ENCODE results near the gene CRYZL1.
"Not testable (repeated sequence)": the region's sequence is repeated elsewhere in the genome, so short reads cannot be mapped to it uniquely, and the experiment has no call there.

The CRYZL1 gene

DNA sequence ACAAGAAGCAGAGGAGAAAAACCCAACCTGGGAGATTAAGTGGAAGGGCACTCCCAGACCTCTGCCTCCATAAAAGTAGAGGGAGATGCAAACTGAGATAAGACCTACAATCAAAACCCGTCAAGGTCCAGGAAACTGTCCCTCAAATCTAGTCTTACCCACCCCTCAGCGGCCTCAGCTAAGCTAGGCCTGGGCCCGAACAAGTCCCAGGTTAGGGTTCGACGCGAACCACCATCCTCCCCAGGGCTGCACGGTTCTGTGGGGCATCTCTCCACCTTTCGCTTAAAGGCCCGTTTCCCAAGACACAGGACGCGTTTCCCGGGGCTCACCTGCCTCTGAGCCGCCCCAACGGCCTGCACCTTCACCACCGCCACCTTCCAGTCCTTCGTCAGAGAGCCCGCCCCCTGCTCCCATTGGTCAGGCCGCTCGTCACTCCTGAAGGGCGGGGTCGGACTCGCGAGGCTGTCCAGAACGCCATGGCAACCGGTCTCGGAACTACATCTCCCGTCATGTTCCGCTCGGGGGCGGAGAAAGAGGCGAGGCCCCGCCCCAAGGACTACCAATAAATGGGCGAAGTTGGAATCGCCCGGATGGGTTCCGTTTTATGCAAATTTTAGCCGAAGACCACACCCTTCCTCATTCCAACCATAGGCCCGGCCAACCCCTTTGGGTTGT is at the start of gene CRYZL1:
Gene CRYZL1, minus strand, starts transcription at position 390 of the 675 bp plus-strand sequence. CDS start 10,190 bp downstream, outside the sequence.
- in situ Hi-C loops (cut with MboI; ENCODE audit: low sequenced_read_pairs) = no loop called here

DNA sequence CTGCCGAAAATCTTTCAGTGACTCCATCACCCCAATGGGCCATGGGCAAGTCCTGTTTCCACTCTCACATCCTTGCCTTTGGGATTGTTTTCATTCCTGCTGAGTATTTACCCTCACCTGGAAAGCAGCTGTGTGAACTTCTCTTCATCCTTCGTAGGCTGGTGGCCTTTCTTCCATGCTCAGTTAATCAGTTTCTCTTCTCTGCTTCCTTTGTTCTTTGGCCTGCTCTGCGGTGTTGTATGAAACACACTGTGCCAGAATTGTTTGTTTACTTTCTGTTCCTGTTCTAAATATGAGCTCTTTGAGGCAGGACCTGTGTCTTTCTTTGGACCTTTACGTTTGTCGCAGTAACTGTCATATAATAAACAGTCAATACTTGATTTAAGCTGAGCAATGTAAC is 49.3 kb upstream of the CRYZL1 start:
- in situ Hi-C loops (cut with MboI; ENCODE audit: low sequenced_read_pairs) = no loop called here

DNA sequence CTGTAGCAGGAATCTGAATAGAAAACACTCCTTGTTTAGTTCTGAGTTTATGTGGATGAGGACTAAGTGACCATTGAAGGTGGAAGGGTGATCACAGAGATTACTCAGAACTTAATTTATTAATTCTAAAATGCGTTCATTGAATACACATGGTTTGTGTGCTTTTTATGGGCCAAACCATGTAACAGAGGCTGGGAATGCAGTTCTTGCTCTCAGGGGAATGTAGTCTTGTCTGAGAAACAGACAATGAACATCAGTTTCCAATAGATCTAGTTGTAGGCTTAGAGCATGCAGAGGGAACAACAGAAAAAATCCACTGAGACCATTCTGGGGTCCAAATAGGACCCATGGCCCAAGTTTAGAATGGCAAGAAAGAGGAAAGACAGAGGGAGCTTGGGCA is 46.8 kb upstream of the CRYZL1 start:
- in situ Hi-C loops (cut with MboI; ENCODE audit: low sequenced_read_pairs) = no loop called here

DNA sequence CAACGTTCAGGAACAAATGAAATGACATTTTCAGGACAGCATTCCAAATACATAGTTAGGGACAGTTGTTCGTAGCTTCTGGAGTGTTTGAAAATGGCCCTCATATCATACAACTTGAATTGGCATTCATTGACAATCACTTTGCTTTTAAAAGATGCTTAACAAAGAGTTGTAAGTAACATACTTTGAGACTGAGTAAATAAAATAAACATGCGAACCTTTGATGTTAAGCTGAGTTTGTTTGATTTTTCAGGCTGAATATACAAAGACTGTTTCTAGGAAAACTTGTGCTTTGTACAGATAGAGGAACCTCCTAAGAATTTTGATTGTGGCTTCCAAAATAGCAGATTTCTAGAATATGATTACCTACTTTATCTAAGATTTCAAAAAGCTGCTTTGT is 46.1 kb upstream of the CRYZL1 start:
- in situ Hi-C loops (cut with MboI; ENCODE audit: low sequenced_read_pairs) = no loop called here

DNA sequence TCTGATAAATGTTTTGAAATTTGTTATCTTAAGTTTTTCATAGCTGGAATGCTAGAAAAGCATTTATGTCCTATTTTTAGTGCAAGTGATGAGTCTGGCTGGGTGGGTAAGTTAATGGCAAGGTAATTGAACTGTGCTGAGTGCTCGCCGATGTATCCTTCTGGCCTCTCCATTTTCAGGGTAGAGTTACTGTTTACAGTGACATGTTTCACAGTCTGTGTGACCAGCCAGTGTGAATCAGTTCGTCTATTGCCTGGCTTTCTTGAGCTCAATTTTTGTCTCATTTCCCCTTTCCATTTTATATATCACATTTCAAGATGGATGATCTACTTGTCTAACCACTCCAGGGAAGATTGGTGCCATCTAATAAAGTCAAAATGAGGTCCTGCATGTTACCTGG is 44.8 kb upstream of the CRYZL1 start:
- in situ Hi-C loops (cut with MboI; ENCODE audit: low sequenced_read_pairs) = no loop called here

DNA sequence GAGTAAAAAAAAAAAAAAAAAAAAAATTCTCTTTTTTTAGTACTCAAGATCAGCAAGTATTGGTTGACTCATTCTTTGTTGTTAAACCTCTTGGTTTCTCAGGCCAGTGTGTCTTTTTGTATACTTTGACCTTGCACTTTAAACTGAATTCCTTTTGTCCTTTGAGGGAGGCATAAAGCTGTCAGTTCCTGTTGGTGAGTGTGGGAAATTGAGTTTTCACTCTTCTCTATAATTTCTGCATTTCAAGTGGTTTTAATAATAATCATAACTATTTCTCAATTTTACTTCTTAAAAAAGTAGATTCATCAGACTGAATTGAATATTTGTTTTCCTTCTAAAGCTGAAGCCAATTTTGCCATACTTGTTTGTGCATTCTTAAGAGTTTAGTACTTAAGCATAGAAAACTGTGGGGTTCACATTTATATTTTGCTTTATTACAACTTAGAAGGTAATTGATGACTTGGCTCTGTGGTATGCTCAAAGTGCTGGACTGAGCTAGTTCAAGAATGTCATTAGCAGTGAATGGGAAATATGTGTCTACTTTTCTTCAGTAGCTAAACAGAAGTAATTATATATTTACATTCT is 44.2 kb upstream of the CRYZL1 start:
- in situ Hi-C loops (cut with MboI; ENCODE audit: low sequenced_read_pairs) = no loop called here

DNA sequence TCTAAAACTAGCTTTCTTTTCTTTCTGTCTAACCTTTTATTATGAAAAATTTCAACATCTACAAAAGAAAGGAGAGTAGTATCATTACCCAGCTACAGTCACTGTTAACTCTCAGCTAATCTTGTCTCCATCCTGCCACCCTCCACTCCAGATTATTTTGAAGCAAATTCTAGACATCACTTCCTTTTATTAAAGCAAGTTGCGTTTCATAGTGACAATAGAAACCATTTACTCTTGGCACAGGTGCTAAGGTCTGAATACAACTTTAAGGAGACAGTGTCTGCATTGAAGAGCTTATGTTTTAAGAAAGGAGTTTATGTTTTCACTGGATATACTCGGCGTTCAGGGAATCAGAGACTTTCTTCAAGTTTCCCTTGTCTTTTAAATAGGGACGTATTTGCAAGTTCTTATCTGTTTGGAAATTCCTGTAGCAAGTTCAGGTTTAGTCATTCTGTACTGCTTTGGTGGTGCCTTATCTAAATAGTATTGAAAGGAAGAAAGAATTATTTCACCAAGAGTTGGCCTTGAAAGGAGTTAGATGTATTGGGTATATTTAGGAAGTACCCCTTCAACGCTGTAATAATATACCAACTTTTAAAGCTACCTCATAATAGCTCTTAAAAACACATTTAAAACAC is 43.5 kb upstream of the CRYZL1 start:
- in situ Hi-C loops (cut with MboI; ENCODE audit: low sequenced_read_pairs) = no loop called here

DNA sequence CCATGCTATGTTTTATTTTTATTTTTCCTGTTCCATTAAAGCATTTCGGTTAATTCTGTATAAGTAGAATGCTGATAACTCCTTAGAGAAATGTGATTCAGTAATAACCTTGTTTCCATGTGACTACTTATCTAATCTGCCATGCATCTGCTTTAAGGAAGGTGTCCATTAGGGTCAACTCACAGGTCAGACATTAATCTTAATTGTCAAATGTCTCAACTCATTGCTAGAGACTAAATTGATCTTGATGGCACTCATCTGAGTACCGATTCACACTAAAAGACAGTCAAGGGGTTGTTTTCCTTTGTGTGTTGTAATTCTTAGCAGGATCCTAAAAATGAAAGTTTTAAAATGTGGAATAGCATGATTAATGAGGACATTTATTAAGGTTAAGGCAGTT is 42.5 kb upstream of the CRYZL1 start:
- in situ Hi-C loops (cut with MboI; ENCODE audit: low sequenced_read_pairs) = no loop called here

DNA sequence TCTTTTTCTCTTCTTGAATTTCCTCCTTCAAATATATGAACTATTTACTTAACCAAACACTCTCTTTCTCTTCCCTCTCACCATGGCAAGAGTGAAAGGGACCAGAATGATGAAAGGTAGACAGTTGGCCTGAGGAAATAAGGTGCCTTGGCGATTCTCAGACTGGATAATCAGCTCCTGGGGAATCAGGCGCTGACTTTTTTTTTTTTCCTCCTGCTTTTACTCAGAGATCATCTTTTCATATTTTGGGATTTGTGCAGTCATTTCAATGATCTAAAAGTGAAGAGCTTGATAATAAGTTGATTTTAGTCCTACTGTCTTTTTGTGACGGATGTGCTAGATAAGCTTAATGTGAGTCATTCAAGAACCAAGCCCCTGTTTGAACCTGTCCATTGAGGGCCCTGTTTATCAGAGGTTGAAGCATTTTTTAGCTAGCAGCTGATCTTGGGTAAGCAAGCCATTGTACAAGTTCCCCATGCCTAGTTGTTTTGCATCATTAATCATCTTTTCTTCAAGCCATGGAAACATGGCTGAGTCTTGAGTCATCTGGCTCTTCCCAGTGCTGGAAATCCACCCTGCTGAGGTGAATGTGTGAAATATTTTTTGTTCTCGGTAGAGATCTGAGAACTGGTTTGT is 41.6 kb upstream of the CRYZL1 start:
- in situ Hi-C loops (cut with MboI; ENCODE audit: low sequenced_read_pairs) = no loop called here

DNA sequence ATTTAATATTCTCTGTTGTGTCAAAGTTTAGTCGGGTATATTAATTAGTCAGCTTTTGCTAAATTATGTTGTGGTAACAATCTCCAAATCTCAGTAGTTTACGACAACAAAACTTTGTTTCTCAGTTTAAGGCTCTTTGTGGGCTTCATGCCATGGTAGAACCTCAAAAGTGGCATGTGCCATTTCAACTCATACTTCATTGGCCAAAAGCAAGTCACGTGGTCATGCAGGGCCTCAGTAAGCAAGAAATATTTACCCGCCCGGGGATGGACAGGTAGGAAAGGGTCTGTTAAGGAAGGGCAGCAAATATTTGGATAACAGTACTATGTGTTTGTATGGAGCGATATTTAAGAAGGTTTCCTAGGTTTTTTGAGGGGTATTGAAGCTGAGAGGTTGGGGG is 39.3 kb upstream of the CRYZL1 start:
- in situ Hi-C loops (cut with MboI; ENCODE audit: low sequenced_read_pairs) = no loop called here

DNA sequence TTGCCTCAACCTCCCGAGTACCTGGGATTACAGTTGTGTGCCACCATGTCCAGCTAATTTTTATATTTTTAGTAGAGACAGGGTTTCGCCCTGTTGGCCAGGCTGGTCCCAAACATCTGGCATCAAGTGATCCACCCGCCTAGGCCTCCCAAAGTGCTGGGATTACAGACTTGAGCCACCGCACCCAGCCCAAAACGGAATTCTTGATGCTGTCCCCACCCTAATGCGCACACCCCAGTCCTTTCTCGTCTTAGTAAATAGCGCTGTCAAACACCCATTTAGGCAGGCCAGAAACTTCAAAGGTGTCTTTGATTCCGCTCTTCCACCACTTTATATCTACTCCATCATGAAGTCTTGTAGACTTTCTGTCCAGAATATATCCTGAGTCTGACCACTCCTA is 35.9 kb upstream of the CRYZL1 start:
- in situ Hi-C loops (cut with MboI; ENCODE audit: low sequenced_read_pairs) = no loop called here

DNA sequence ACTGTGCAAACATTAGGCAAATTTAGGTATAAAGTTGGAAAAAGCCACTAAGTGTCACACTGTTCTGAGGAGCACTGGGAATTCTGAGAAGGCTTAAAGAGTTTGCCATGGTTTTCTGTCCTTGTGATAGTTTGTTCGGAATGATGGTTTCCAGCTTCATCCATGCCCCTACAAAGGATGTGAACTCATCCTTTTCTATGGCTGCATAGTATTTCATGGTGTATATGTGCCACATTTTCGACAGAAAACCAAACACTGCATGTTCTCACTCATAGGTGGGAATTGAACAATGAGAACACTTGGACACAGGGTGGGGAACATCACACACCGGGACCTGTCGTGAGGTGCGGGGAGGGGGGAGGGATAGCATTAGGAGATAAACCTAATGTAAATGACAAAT is 35.1 kb upstream of the CRYZL1 start:
- in situ Hi-C loops (cut with MboI; ENCODE audit: low sequenced_read_pairs) = not testable (repeated sequence)

DNA sequence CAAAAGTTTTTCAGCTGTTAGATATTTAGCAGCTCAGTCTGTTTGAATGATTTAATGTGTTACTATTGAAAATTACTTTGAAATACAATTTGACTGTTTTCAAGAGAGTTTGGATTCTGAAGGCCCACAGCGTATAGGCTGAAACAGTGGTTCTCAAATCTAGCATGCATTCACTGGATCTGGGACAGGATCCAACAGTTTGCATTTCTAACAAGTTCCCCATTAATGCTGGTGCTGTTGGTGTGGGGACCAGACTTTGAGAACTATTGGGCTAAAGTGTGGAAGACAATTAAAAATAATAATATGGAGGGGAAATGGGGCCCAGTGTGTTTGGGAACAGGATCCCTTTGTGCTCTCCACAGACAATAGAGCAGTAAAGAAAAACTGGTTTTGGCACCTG is 32.7 kb upstream of the CRYZL1 start:
- in situ Hi-C loops (cut with MboI; ENCODE audit: low sequenced_read_pairs) = no loop called here

DNA sequence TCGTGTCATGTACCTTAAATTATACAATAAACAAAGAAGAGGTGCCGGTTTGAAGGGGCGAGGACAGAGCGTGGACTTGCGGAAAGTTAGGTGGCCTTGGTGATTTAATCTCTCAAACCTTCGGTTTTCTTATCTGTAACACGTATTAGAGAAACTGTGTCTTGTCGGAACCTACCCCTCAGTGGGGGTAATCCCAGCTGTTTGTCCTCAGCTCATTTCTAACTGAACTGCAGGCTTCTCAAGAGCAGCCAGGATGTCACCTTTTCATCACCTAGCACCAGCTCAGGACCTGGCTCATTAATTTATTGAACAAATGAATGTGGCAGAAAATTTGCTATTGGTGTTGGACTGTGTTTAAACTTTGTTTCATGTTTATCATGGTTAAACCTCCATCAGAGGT is 31.9 kb upstream of the CRYZL1 start:
- in situ Hi-C loops (cut with MboI; ENCODE audit: low sequenced_read_pairs) = no loop called here

DNA sequence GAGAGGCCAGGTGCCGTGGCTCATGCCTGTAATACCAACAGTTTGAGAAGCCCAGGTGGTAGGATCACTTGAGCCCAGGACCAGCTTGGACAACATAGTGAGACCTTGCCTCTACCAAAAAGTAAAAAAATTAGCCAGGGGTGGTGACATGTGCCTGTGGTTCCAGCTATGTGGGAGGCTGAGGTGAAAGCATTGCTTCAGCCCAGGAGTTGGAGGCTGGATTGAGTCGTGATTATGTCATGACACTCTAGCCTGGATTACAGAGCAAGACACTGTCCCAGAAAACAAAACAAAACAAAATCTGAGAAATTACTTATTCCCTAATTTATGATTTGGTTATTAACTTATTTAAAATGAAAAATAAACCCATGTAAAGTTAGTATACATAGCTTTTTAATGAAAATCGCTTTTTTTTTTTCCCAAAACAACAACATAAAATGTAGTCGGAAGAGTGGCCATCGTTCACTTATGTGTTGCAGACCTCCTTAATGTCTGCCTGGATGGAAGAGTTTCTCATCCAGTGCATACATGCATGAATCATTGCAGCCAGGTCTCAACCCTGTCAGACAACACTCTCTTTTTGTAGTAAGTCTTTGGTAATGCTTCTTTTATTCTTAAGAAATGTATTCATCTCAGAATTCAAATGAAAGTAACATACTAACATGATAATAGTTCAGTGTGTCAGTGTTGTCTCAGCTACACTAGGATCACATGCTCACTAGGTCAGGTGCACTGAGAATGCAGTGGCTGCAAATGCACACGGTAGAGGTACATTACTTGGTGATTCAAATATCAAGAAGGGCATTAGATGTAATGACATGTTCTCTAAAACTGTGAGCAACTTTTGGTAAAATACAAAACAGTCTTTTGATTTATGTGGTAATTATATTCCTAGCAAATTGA is 28.8 kb upstream of the CRYZL1 start:
- in situ Hi-C loops (cut with MboI; ENCODE audit: low sequenced_read_pairs) = no loop called here

DNA sequence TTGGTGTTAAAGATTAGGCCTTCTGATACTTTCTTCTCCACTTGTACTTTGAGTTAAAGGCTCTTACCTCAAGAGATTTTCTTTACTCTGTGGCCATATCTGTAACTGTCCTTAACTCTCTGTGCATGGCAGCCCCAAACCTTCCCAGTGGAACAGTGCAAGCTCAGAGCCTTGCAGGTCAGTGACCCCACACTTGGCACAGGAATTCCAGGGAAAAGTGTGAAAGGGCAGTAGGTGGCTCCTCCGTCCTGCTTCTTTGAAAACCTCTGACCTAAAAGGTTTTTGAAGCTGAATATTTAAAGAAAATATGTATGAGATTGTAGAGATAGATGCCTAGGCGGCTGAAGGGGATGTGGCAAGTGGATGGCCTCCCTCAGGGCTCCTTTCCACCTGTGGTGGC is 27.1 kb upstream of the CRYZL1 start:
- in situ Hi-C loops (cut with MboI; ENCODE audit: low sequenced_read_pairs) = no loop called here

DNA sequence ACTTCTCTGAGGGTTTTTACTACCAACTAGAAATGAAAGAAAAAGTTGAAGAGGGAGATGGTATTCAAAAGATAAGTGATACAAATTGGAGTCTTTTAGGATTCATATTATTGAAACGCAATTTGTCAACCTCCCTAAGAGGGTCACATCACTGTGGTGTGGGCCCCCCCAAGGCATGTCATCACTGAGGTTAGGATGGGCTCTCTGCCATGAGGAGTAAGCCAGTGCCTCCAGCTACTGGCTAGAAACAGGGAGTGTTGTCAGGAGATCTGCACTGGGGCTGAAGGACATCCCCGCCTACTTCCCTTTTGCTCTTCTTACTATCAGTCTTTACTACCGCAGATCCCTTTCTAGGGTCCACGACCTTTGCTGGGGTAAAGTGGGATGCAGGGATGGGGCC is 26.6 kb upstream of the CRYZL1 start:
- in situ Hi-C loops (cut with MboI; ENCODE audit: low sequenced_read_pairs) = no loop called here

DNA sequence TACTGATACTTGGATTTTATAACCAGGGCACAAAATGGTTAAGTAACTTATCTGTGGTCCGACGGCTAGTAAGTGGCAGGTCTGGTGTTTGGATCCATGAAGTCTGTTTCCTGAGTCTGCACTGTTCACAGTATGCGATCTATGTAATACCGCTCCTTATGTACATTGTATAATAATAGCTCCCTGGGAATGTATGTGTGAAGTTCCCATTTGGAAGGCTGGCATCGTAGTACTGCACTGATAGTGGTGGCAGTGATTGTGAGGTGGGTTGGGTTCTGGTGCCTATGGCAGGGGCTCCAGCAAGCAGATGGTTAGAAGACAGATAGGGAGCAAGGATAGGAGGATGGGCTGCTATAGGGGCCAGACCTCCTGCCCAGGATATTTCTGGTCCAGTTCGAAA is 26.1 kb upstream of the CRYZL1 start:
- in situ Hi-C loops (cut with MboI; ENCODE audit: low sequenced_read_pairs) = no loop called here

DNA sequence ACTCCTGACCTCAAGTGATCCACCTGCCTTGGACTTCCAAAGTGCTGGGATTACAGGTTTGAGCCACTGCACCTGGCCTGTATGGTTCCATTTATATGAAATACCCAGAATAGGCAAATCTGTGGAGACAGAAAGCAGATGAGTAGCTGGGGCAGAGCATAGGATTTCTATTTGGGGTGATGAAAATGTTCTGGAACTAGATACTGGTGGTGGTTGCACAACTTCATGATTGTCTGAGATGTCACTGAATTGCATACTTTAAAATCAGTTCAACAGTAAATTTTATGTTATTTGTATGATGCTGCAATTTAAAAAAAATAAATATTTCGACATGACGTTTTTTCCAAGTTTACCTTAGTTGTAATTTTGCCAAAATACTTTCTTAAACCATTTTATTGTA is 24.6 kb upstream of the CRYZL1 start:
- in situ Hi-C loops (cut with MboI; ENCODE audit: low sequenced_read_pairs) = no loop called here

DNA sequence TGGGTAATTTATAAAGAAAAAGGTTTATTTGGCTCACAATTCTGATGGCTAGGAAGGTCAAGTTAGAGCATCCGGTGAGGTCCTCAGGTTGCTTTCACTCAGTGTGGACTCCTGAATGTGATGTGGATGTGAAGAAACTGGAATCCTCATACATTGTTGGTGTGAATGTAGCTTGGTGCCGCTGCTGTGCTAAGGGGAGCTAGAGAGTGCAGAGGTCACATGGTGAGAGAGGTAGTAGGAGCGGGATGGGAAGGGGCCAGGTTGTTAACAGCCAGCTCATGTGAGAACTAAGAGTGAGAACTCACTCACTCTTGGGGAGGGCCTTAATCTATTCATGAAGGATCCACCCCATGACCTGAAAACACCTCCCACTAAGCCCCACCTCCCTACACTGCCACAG is 22.6 kb upstream of the CRYZL1 start:
- in situ Hi-C loops (cut with MboI; ENCODE audit: low sequenced_read_pairs) = no loop called here

DNA sequence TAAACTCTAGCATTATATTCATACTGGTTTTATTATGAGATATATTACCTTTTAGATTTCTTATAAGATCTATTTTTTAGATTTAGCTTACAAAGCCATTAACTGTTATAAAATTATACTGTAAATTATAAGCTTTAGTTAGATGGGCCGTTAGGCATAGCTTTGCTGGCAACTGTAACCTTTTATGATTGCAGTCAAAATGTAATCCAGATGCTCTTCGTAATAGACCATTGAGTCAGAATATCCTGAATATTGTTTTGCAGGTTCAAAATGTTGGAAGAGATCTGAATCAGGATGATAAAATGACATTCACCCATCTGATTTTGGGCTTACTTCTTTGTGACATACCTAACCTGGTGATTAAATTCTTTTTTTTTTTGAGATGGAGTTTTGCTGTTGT is 21.7 kb upstream of the CRYZL1 start:
- in situ Hi-C loops (cut with MboI; ENCODE audit: low sequenced_read_pairs) = no loop called here
